RPMI8226 (cell line): ENCODE measurements around the gene FBXL4.

Source experiments
- DNase-seq: peaks from one replicate; pipeline ENCODE4 v3.0.0-alpha.2; 2015

The FBXL4 gene

GRCh38 chr6:98836962-98837944 is 110.5 kb downstream of the FBXL4 start:
- no peak for DNase-seq

GRCh38 chr6:98836025-98836961 is 111.5 kb downstream of the FBXL4 start:
- no peak for DNase-seq

GRCh38 chr6:98835149-98836024 is 112.4 kb downstream of the FBXL4 start:
- DNase-seq = peak; percentile 24

GRCh38 chr6:98834060-98835031 is 113.4 kb downstream of the FBXL4 start, which contains the start of gene POU3F2:
Gene POU3F2 (plus strand): TSS chr6:98834574. CDS start chr6:98834874, 300 bp downstream.
- DNase-seq = peak; percentile 84

- DNase-seq = no peak
These were observed 114.3 kb downstream of the FBXL4 start for GRCh38 chr6:98833307-98834059.

GRCh38 chr6:98833057-98833306 is 114.8 kb downstream of the FBXL4 start:
- DNase-seq = peak; percentile 45

- no peak for DNase-seq
These were observed 115.3 kb downstream of the FBXL4 start for GRCh38 chr6:98832284-98833056.

GRCh38 chr6:98831959-98832283 is 115.8 kb downstream of the FBXL4 start:
- no peak for DNase-seq

GRCh38 chr6:98831057-98831958 is 116.4 kb downstream of the FBXL4 start:
- no peak for DNase-seq

GRCh38 chr6:98830146-98830545 is 117.6 kb downstream of the FBXL4 start:
- no peak for DNase-seq

GRCh38 chr6:98828941-98829411 is 118.8 kb downstream of the FBXL4 start:
- DNase-seq = peak; percentile 37

GRCh38 chr6:98828211-98828788 is 119.4 kb downstream of the FBXL4 start:
- DNase-seq = no peak

GRCh38 chr6:98827295-98828159 is 120.2 kb downstream of the FBXL4 start:
- no peak for DNase-seq

GRCh38 chr6:98825600-98826230 is 122.0 kb downstream of the FBXL4 start:
- no peak for DNase-seq

GRCh38 chr6:98824902-98825599 is 122.7 kb downstream of the FBXL4 start:
- DNase-seq = no peak
